Mammary epithelial cell (primary cell): ENCODE results near the gene COL1A2.

Source experiments
- CTCF ChIP-seq, 2 donors: IDR thresholded peaks in 1 of 2; conservative IDR thresholded peaks in 1 of 2; 2 replicates each; pipeline ENCODE4 v1.5.1; 2011 to 2012; ENCODE audit warnings: inconsistent platforms in 2 of 2, low read length in 2 of 2, mild to moderate bottlenecking in 2 of 2, control low read depth in 1 of 2, low read depth in 1 of 2; ENCODE audit not compliant: insufficient read depth in 1 of 2; ENCODE audit errors: extremely low read depth in 1 of 2
- EZH2 ChIP-seq: IDR thresholded peaks from 2 replicates; pipeline ENCODE4 v1.6.1; 2012; ENCODE audit warnings: low read length, inconsistent platforms, borderline replicate concordance

GRCh38 chr7:94433224-94433623, 38.5 kb downstream of the COL1A2 start:
- TF ChIP-seq CTCF (conservative IDR thresholded peaks at IDR 0.05 in 1 of 2, IDR thresholded peaks at IDR 0.05 in 1 of 2; ENCODE audit: extremely low read depth in 1 of 2, insufficient read depth in 1 of 2, low read depth in 1 of 2, low read length in 2 of 2) = no peak
- no peak for TF ChIP-seq EZH2
